HFF-Myc (cell line): ENCODE results near the gene OGT.

Experiments used
- DNase-seq: peaks from one replicate; pipeline ENCODE4 v3.0.0-alpha.2; 2011; ENCODE audit warnings: low read depth; ENCODE audit errors: extremely low read depth
- H3K4me3 ChIP-seq: replicated peaks from 2 replicates; pipeline ENCODE4 v1.5.1; 2011; ENCODE audit warnings: low read depth, mild to moderate bottlenecking, control low read depth, low read length
- CTCF ChIP-seq: IDR thresholded peaks from 2 replicates; pipeline ENCODE4 v1.5.1; 2012; ENCODE audit warnings: mild to moderate bottlenecking, low read depth, low read length, control low read depth; ENCODE audit errors: missing control alignments

OGT gene

GRCh38 chrX:71615954-71616353 is 83.0 kb downstream of the OGT start:
- TF ChIP-seq CTCF, result no peak
- no peak overlapping the region for H3K4me3 ChIP-seq

GRCh38 chrX:71616672-71617529 is 84.0 kb downstream of the OGT start:
- DNase-seq, result no peak
- H3K4me3 ChIP-seq, result no peak overlapping the region

More at GRCh38 chrX:71615954-71616353, 83.0 kb downstream of the OGT start:
- DNase-seq, result no peak

GRCh38 chrX:71617742-71618141 is 84.8 kb downstream of the OGT start:
- DNase-seq, result no peak
- H3K4me3 ChIP-seq, result no peak overlapping the region
- TF ChIP-seq CTCF, result no peak

More at GRCh38 chrX:71616672-71617529, 84.0 kb downstream of the OGT start:
- TF ChIP-seq CTCF, result no peak

GRCh38 chrX:71618303-71618721 is 85.4 kb downstream of the OGT start, which contains the start of gene CXCR3:
Gene CXCR3 (minus strand): TSS chrX:71618511. CDS start chrX:71618449, 62 bp downstream.
- no peak within 1 kb of the TSS for H3K4me3 ChIP-seq
- no peak for TF ChIP-seq CTCF
- DNase-seq, result no peak

- H3K4me3 ChIP-seq, result no peak overlapping the region
- DNase-seq, result no peak
- TF ChIP-seq CTCF, result no peak
These were observed 85.9 kb downstream of the OGT start for GRCh38 chrX:71618787-71619186.

GRCh38 chrX:71619193-71619592 is 86.3 kb downstream of the OGT start:
- no peak for DNase-seq
- TF ChIP-seq CTCF, result no peak
- no peak overlapping the region for H3K4me3 ChIP-seq
